Kidney epithelial cell (primary cell): ENCODE measurements around the gene PGBD5. TPM values are rescaled to one million over a fixed set of nuclear protein-coding genes. Genes with fewer than 3 reads are reported as not detected.

Experiments
- DNase-seq: peaks from one replicate; pipeline ENCODE4 v3.0.0-alpha.2; 2010; ENCODE audit warnings: low read depth
- H3K27me3 ChIP-seq: 2 replicates; pipeline ENCODE4 v1.6.0; 2011; ENCODE audit warnings: low read length; ENCODE audit not compliant: control insufficient read depth, insufficient read depth
- H3K36me3 ChIP-seq: 2 replicates; pipeline ENCODE4 v1.5.1; 2011; ENCODE audit warnings: low read length; ENCODE audit not compliant: control insufficient read depth, insufficient read depth
- H3K4me3 ChIP-seq: 2 replicates; pipeline ENCODE4 v1.5.1; 2011; ENCODE audit warnings: low read depth, mild to moderate bottlenecking, control low read depth, low read length
- CTCF ChIP-seq: IDR thresholded peaks from 2 replicates; pipeline ENCODE4 v1.5.1; 2011; ENCODE audit warnings: mild to moderate bottlenecking, moderate library complexity, low read length, control low read depth, inconsistent platforms; ENCODE audit not compliant: insufficient read depth, poor library complexity, severe bottlenecking
- total RNA-seq: library from RNA; depleted of rRNA; stranded (reverse); fragments of >200 nt; gene quantifications from 2 replicates; pipeline ENCODE4 v1.2.3, GENCODE V29; 2015

Gene PGBD5
- total RNA-seq, 1 donor from 2014 or later = 54.0 TPM

GRCh38 chr1:230306169-230306568 is 120.0 kb downstream of the PGBD5 start:
- H3K27me3 ChIP-seq = no peaks in the 10 kb centered on the region
- H3K36me3 ChIP-seq = no peaks in the 10 kb centered on the region
- DNase-seq = no peak
- TF ChIP-seq CTCF = no peak
- H3K4me3 ChIP-seq = no peak overlapping the region

GRCh38 chr1:230303822-230304221 is 122.3 kb downstream of the PGBD5 start:
- Histone ChIP-seq H3K36me3 (no peaks in the 10 kb centered on the region), H3K4me3 (no peak overlapping the region), H3K27me3 (no peaks in the 10 kb centered on the region)
- TF ChIP-seq CTCF = no peak
- no peak for DNase-seq

GRCh38 chr1:230303069-230303468 is 123.1 kb downstream of the PGBD5 start:
- no peaks in the 10 kb centered on the region for H3K27me3 ChIP-seq
- no peaks in the 10 kb centered on the region for H3K36me3 ChIP-seq
- TF ChIP-seq CTCF = no peak
- DNase-seq = no peak
- H3K4me3 ChIP-seq = no peak overlapping the region

- H3K27me3 ChIP-seq = no peaks in the 10 kb centered on the region
- no peak for DNase-seq
- TF ChIP-seq CTCF = no peak
Measured at GRCh38 chr1:230301822-230302221, 124.3 kb downstream of the PGBD5 start.

GRCh38 chr1:230301322-230301721 is 124.8 kb downstream of the PGBD5 start:
- DNase-seq = no peak
- TF ChIP-seq CTCF = no peak
- H3K27me3 ChIP-seq = no peaks in the 10 kb centered on the region
- H3K4me3 ChIP-seq = no peak overlapping the region
- H3K36me3 ChIP-seq = no peaks in the 10 kb centered on the region

More at GRCh38 chr1:230301822-230302221, 124.3 kb downstream of the PGBD5 start:
- Histone ChIP-seq H3K4me3 (no peak overlapping the region), H3K36me3 (no peaks in the 10 kb centered on the region)
